Prostate gland (tissue), 1 donor: Measurements from ENCODE around the gene SPATA31E1.

Experiments used
- POLR2A ChIP-seq: fragments of 450-650 bp; IDR thresholded peaks from one replicate; pipeline ENCODE4 v1.6.1; 2016; ENCODE audit warnings: antibody characterized with exemption, mild to moderate bottlenecking
- POLR2AphosphoS5 ChIP-seq: sonication (generic); formaldehyde crosslinking; IDR thresholded peaks from one replicate; pipeline ENCODE4 v1.6.1; 2017; ENCODE audit warnings: antibody characterized with exemption

GRCh38 chr9:87871425-87872078, 11.1 kb upstream of the SPATA31E1 start:
- TF ChIP-seq POLR2AphosphoS5 (no peak), POLR2A (no peak)
